ENCODE data around the gene CARD18.
"Not testable (repeated sequence)": the region's sequence is repeated elsewhere in the genome, so short reads cannot be mapped to it uniquely, and the experiment has no call there.

Gene CARD18

DNA sequence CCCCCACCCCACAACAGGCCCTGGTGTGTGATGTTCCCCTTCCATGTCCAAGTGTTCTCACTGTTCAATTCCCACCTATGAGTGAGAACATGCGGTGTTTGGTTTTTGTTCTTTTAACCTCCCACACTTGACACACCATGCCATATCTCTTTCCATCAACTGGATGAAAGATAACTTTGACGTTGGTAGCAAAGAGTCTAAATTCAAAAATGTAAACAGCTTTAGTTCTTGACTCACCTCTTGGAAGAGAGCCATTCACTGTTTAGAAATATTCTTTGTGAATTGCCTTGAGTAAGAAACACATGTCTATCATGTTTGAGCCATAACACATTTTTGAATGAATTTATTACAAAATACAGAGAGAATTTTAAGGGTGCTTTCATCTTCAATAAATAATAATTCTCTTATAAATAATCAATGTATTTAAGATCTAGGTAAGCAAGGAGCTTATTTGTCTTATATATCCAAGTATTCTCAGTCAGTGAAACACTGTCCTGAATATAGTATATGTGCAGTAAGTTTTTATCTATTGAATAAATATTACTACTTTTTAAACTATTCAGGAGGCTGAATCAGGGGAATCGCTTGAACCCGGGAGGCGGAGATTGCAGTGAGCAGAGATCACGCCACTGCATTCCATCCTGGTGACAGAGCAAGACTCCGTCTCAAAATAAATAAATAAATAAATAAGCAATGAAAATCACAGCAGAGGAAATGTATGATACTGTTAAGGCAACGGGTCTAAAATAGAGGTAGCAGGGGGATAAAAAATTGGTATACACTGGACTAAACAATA lies 6.7 kb downstream of the CARD18 start:
- DNase-seq: no peak

DNA sequence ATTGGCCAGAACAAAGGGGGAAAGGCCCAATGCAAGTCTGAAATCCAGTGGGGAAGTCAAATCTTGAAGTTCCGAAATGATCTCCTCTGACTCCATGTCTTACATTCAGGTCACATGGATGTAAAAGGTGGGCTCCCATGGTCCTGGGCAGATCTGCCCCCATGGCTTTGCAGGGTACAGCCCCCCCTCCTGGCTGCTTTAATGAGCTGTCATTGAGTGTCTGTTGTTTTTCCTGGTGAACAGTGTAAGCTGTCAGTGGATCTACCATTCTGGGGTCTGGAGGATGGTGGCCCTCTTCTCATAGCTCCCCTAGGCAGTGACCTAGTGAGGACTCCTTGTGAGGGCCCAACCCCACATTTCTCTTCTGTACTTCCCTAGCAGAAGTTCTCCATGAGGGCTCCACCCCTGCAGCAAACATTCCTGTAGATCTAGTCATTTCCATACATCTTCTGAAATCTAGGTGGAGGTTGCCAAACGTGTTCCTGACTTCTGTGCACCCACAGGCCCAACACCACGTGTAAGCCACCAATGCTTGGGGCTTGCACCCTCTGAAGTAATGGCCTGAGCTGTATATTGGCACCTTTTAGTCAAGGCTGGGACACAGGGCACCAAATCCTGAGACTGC lies 9.3 kb downstream of the CARD18 start:
- no peak for DNase-seq

DNA sequence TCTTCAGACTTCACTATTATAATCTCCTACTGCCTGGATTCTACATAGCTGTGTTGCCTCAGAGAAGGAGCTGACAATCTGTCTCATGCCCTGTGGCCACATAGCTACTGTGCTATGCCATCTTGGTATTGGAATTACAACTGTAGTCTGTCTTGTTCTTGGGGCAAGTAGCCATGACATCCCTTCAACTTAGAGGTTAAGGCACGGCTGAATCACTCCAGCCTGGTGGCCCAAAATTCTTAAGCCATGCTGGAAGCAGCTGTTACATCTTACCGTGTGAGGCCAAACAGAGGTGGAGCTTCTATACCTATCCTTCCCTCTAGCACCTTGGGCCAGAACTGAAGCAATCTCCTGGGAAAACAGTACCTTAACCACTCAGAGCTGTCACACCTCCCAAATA lies 14.8 kb downstream of the CARD18 start:
- no peak for DNase-seq

DNA sequence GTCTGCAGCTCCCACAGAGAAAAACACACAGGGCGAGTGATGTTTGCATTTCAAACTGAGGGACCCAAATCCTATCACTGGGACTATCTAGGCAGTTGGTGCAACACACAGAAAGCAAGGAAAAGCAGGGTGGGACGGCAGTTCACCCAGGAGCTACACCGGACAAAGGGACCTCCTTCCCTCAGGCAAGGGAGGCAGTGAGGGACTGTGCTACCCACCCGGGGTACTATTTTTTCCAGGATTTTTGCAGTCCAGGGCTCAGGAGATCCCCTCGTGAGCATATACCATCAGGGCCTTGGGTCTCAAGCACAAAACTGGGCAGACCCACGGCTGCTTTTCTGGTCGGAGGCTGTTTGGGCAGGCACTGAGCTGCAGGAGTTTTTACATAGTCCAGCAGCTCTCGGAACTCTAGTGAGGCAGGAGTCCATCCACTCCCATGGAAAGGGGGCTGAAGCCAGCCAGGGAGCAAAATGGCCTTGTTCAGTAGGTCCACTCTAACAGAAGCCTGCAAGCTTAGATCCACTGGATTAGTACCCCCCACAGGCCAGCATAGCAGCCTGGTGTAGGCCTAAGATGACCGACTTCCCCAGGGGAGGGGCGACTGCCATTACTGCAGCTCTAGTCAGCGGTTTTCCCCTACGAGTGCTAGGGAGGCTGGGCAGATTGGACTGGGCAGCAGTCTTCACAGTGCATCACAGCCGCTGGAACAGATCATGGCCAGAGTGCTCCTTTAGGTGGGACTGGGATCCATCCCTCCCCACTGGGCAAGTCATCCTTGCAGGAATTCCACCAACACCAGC lies 28.2 kb downstream of the CARD18 start:
- DNase-seq: no peak

DNA sequence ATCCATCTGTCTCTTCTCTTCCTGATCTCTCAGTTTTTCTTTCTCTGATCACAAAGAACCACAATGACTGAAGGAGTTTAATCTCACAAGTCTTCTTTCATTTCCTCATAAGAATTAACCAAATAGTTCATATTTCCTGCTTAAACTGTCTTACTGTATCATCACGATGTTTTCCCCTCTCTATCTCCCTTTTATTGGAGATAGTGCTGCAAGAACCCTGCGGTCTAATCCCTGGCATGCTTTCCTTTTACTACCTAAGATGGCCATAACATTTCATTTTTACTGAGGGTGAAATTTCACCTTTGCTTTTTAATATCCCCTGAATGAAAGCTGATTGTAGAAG lies 28.9 kb downstream of the CARD18 start:
- no peak for DNase-seq

DNA sequence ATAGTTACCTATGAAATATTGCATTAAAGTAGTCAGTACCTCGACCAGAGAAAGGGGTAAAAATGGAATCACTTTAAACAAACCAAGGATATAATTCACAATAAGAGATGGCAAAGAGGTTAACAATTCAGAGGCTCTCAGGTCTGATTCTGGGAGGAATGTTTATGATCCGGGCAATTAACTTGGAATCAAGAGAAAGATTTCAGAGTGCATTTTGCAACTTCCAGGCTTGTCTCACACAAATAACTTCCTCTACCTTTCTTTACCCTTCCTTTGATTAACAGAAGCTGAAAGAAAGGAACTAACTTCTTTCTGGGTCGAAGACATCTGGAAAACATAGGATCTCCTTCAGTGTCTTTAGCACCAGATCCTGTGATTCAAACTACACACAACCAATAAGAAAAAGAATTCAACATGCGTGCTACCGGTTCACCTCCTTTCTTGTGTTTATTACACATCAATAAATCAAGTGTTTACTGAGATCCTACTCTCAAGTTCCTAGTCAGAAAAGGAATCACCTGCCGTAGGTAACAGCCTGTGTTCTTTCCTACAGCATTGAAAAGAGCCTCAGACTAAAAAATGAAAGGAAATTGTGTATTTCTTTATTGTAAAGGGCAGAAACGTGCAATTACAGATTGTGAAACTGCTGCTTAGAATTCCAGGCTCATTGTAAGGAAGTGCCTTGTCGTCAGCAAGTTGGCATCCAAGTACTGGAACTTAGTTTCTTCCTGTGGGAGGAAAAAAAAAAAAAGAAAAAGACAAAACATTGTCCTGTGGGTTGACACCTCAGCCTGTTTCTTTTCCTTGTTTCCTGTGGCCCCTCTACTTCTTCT lies 29.5 kb downstream of the CARD18 start:
- no peak for DNase-seq

DNA sequence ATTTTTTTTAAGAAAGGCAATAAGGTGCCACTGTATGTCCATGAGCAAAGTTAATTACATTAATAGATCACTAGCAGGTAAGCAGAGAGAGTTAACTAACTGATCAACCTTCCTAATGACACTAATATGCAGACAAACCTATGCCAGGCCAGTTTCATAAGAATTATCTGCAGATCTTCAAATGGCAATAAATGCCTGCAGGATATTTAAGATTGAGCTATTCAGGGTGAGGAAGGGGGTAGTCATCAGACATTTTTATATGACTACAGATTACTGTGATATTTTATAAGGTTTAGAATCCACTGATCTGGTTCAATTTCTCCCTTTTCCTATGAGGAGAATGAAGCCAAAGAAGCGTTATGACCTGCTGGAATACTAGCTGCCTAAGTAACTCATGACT lies 30.2 kb downstream of the CARD18 start:
- DNase-seq: no peak

DNA sequence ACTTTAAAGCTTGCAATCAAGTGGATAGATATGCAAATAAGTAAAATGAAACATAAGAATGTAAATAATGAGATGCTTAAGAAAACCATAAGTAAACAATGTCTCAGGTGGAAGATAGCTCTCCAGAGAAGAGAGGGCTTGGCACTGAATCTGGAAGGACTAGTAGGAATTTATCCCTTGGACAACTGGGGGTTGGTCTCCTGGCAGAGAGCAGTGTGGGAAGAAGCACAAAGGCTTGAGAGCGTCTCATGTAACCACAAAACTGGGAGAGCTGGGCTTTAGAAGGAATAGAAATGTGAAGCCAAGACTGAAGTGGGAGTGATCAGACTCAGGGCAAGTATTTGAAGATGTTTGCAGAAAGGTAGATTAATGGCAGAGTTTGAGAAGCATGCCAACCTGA lies 31.3 kb downstream of the CARD18 start:
- no peak for DNase-seq

DNA sequence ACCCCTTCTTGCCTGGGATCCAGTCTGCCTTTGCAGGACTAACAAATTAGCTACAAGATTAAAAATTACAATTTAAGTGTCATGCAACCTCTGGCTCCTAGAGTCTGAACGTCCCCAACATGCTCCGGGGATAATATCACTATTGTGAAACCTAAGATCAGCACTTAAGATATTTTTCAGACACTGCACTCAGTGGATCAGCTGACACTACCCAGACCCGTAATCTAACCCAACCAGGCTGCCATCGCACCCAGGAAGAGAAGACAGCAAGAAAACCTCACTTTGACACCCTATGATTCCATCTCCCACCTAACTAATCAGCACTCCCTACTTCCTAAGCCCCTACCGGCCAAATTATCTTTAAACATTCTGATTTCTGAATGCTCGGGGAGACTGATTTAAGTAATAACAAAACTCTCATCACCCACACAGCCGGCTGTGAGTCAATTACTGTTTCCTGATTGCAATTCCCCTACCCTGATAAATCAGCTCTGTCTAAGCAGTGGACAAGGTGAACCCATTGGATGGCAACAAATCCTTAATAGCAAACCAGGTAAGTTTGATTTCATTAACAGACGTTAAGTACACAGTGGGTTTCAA lies 32.2 kb downstream of the CARD18 start:
- not testable (repeated sequence) for DNase-seq

DNA sequence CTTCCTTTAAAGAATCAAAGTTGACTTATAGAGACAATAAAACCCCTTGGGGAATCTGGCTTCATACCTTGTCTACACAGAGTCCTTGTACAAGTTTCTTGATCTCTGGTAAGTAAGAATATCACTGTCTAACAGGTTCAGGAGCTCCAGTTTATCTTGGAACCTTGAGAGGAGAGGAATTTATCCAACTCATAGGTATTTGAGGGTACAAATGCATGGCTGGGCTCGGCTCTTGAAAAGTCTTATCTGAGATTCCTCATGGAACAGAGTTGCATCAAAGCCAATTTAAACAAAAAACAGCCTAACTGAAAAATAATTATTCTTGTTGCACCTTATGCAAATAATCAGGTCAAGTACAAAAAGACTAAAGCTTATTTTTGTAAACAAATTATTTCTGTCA lies 33.4 kb downstream of the CARD18 start:
- DNase-seq: no peak

DNA sequence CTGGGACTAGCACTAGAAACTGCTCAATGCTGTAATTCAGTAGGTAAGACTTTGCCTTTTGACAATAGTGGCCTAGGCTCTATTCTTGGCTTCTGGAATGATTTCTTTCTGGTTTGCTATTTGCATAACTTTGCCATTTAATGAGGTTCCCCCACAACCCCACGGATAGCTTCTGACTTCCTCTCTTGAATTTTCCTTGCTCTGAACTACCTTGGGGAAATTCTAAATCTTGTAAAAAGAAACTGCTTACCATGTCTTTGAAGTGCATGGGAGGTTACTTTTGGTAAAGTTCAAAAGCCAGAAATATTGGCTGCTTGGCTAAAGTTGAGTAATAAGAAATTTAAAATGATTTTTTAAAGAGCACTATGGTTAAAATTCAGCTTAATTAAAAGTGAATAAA lies 35.3 kb downstream of the CARD18 start:
- no peak for DNase-seq

DNA sequence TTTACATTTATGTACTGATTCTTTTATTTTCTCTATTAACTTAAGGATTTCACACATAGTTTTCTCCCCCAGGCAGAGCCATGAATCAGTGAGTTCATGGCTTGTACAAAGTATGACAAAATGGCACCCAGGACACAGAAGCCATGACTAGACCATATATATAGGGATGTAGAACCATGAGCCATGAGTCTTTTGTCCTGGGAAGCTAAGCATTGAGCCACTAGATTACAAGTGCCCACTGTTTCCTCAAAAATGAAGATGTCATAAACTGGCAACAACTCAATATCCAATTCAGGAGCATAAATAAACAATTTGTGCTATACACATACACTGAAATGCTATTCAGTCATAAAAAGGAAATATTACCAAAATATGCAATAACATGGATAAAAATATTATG lies 36.2 kb downstream of the CARD18 start:
- DNase-seq: no peak

DNA sequence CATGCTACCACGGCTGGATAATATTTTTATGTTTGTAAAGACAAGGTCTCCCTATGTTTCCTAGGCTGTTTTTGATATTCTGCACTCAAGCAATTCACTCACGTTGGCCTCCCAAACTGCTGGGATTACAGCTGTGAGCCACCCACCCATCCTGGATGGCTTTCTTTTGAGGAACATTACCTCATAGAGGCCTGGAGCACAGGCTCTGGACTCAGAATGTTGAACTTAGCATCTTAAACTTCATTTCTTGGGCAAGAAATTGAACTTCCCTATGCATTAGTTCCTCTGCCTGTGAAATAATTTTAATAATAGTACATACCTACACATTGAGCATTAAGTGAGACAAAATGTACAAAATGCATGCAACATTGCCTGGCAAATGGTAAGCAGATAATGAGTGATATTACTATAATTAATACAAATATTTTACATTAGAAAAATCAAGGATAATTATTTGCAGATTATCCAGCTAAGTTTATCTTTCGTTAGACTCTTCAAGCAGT lies 37.4 kb downstream of the CARD18 start:
- DNase-seq: not testable (repeated sequence)

DNA sequence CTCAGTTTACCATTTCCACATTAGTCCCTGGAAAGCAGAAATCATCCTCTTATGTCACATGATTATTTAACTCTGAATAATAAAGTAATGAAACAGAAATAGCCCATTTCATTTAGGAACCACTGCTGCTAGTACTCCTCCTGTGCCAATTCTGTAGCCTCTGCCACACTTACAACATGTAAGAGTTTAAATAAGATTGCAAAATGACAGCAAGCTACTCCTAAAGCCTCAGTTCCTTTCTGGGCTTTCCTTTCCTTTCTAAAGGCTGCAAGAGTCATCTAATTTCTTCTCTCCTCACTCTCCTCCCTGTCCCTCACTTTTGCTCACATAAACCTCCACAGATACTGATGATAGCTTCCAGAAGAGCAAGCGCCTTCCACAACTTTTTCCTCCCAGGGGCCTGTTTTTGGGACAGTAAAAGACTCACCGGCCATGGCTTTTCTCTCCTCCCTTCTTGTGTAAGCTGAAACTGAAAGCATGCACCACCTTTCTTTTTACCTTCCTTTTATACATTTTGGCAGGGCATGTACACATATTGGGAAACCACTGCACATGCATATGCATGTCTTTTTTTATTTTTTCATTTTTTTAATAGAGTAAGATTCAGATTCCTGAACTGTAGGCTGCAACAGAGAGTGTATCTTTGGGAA lies 38.5 kb downstream of the CARD18 start:
- DNase-seq: no peak

DNA sequence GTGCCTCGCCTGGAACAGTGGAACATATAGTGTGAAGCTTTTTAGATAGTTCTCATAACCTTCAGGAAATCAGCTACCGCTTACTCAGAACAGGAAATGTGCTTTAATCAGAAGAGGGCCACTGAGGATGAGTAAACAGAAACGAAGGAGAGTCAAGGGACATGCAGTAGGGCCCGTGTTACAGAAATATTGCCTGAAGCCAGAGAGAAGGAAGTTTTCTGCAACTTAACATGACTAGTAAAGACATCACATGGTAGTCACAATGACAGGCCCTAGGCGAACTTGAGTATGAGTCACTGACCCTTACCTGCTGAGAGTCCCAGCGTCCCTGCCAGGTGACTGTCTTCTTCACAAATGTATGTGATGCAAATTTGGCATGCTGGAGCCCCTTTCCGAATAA lies 39.4 kb downstream of the CARD18 start:
- DNase-seq: no peak

DNA sequence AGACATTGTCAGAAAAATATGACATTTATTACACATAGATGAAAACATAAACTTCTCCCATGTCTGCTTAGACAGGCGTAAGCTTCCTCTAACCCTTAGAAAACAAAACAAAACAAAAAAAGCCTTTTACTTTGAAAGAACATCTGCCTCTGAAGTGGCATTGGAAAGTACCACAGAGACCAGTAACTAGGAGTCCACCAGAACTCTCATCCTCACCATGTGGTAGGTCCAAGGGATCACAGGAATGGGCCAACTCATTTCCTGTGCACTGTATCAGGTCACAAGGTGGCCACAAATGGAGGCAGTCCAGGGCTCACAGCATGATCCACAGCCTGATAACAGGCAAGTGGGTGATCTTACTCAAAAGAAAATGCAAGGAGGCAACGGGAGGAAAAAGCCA lies 40.0 kb downstream of the CARD18 start:
- not testable (repeated sequence) for DNase-seq

DNA sequence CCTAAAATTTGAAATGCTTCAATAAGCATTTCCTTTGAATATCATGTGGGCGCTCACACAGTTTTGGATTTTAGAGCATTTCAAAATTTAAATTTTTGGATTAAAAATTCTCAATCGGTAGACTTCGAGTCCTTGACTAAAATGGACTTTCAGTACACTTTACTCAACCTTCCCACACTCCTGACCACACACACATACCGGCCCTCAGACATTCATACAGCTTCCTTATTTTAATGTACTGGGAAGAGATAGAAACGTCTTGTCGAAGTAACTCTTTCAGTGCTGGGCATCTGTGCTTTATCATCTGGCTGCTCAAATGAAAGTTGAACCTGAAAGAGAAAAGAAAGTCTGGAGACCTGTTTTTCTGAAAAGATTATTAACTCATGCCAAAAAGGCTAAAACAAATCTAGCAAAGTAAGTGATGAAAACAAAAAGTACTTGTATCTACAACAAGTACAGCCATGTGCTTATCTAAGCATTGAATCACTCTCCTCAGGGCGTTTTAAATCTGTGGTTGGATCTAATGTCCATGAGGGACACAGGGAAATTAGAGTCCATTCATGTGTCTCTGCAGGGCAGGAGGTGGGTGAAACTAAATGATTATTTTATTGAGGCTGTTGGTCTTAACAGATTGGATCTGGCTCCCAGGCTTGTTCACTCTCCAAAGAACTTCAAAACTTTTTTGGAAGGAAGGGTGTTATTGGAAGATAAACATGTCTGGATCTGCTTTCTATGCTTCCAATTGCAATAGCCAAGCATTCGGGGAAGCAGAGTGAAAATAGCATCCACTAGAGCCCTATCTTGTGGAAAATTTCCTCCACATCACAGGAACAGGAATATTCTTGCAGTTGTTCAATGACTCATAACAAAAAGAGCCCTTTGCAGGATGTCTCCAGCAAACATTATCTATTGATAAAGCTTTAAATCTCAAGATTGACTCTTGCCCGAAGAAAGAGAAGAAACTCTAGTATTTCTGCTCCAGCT lies 47.0 kb downstream of the CARD18 start:
- DNase-seq: no peak
